HG03575 (cell line): Measurements from ENCODE around the gene ICAM3.

ENCODE experiments used
- ATAC-seq: cut with Tn5 transposase; IDR thresholded peaks from one replicate; pipeline ENCODE4 v1.9.1; 2021; ENCODE audit not compliant: unreplicated experiment, insufficient number of reproducible peaks, low FRiP score; ENCODE audit errors: extremely low read depth

ICAM3 gene

GRCh38 chr19:10321874-10322835 lies 17.3 kb downstream of the ICAM3 start:
- no peak for ATAC-seq

- ATAC-seq, result no peak
Observed at GRCh38 chr19:10321417-10321797, 18.0 kb downstream of the ICAM3 start.

DNA sequence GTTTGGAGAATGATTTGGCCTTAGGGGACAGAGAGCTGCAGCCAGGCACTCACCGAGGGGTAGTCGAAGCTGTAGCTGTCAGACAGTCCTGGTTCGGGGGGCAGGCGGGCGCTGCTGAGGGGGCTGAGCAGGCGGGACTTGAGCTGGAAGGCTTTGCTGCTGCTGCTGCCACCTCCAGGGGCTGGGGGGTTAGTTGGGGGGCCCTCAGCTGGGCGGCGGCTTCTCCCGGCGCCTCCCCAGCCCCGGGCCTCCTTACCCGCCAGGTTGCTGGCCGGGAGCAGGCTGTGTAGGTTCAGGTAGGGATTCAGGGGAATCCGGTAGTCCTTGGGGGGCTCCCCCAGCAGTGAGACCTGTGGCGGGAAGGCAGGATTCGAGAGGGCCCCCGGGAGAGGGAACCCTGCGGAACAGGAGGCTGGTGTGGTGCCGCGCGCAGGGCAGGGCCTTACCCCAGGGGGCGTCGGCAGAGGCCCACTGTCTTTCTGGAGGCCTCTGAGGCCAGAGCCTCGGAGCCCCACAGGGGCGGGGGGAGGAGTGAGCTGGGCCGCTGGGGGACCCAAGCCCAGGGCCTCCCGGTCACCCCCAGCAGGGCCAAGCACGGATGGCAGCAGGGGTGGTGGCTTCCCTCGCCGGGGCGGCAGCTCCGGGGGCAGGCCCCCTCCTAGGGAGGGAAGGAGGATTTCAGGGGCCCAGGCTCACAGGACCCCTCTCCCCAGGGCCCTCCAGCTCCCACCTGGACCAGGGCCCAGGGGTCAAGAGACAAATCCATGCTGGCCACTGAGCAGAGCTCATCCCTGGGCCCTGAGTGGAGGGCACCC lies 18.6 kb downstream of the ICAM3 start:
- no peak for ATAC-seq

- ATAC-seq, result no peak
Observed at GRCh38 chr19:10318807-10319682, 20.4 kb downstream of the ICAM3 start.

DNA sequence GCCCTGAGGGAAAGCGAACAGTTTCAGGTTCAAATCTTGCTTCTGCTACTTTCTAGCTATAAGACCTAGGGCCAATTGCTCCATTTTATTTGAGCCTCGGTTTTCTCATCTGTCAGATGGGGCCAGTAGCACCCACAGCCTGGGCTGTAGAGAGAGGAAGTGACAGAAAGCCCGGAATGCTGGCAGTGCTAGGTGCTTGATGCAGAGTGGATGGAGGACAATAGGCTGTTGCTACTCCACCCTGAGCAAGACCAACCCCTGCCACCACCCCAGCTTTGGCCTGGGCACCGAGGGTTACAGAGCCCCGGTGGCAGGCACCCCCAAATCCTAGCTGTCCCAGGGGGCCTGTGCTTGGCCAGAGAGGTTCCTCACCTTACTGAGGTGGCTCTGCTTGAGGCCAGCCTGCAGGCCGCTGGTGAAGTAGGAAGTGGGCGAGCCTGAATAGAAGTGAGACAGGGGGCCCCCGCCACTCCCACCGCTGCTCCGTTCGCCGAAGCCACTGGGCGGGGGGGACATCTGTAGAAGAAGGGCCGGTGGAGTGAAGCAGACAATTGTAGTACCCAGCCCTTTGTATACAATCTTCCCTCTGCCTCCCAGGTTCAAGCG lies 21.5 kb downstream of the ICAM3 start:
- ATAC-seq, result no peak

DNA sequence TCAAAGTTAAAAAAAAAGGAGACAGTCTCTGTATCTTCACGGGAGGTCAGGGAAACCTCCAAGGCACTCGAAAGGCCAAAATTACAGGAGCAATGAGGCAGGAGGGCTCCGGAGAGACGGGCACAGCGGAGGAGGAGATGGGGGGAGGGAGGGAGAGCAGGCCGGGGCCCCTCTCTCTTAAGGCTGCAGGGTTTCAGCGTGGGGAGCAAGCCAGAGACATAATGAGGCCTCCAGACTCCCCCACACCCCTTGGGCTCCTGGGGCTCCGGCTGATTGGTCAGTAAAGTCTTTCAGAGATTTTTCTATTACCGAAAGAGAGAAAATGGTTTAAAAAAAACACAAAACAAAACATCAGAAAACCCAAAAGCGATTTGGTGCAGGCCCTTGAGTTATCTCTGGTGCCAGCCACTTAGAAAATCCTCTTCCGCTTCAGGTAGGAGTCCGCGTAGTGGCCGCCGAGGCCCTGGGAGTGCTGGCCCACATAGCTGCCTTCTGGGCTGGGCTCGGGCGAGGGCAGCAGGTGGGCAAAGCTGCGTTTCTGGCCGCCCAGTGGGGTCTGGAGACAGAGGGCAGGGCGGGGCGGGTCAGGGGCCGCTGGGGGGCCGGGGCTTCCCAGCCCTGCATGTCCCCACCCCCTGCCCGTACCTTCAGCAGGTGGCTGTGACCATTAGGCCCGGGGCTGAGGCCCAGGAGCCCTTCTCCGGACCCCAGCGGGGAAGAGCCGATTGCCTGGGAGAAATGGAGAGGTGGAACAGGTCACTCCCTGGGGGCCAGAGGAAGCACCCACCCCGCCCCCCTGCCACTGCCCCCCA lies 22.2 kb downstream of the ICAM3 start:
- ATAC-seq, result no peak

DNA sequence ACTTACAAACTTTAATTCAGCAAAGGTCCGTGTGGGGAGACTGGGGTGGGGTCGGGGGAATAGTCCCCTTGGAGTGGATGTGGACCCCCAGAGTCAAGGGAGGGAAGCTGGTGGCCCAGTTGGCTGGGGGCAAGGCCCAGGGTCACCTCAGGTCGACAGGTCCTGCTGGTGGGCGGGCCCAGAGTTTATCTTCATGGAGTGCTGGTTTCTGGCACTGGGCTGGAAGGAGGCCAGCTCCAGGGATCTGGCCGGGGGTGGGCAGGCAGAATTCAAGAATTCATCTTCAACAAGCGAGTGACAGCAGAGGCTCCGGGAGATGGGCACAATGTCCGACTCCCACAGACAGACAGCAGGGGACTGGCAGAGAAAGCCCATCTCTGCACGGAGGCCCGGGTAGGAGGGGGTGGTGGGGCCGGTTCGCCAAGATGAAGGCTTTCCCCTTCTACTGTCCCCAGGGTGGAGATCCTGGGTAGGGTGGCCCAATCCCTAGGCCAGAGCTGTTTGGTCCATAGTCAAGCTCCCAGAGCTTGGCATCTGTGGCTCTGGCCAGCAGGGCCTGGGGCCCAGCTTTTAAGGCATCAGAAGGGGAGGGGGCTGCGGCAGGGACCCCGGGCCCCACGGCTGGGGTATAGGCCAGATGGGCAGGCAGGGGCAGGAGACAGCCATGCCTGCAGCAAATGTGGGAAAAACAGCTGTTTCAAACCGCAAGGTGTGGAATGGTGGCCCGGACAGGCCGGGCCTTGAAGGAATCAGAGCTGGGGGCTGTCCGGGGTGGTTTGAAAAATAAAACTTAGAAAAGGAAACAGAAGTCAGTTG lies 23.0 kb downstream of the ICAM3 start:
- ATAC-seq, result no peak

DNA sequence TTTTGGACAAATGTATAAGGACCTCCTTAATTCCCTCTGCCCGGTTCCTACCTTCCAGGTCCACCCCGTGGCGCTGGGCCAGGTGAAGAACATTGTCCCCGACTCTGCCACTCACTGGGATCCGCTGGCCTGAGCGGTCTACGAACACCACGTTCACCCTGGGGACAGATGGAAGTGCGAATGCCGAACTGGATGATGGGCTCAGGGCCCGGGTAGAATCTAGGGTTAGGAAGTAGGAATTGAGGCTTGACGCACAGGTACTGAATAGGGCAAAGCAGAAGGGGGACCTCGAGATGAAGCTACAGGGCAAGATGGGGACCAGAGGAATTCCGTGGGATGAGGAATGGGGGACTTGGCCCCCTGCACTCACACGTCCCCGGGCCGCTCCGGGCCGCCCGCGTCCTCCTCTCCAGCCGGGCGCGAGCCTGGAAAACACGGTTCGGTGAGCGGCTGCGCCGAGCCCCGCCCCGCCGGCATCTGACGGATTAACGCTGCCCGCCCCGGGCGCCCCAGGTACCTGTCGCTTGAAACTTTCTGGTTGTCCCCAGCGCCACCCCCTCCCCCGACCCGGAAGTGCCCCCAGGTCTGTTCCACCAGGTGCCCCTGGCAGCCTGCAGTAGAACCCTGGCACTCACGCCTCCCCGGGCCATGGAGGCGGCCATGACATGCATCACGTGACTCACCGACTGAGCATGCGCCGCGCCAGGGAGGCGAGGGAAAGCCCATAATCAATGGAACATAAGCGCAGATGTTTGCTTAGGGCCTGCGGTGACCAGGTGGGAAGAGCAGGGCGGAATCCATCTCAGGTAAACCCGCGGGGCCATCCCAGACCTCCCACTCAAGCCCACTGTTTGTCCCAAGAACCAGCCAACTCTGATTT lies 23.8 kb downstream of the ICAM3 start, which contains the start of gene FDX2:
Gene FDX2, minus strand, starts transcription at position 681 of the 880 bp plus-strand sequence. Its CDS starts 19 bp downstream, at position 662.
- ATAC-seq, result no peak

DNA sequence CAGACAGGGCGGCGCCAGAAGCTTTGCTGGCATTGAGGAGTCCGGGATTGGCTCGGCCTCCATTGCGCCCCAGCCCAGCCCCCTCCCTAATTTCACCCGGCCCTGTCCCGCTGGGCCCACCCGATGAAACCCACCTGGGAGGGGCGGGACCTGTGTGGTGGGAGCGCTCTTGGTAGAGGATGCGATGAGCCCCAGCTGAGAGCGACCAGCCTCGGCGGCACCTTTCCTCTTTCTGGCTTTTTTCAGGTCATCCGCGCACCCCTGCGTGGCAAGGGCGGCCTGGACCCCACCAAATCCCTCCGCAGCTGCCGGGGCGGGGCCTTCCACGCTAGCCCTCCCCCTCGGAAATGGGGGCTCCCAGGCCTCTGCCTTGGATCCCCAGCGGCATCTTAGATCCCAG lies 30.0 kb downstream of the ICAM3 start, which contains the start of gene ZGLP1:
Gene ZGLP1, minus strand, starts transcription at position 393 of the 400 bp plus-strand sequence.
- ATAC-seq, result no peak

DNA sequence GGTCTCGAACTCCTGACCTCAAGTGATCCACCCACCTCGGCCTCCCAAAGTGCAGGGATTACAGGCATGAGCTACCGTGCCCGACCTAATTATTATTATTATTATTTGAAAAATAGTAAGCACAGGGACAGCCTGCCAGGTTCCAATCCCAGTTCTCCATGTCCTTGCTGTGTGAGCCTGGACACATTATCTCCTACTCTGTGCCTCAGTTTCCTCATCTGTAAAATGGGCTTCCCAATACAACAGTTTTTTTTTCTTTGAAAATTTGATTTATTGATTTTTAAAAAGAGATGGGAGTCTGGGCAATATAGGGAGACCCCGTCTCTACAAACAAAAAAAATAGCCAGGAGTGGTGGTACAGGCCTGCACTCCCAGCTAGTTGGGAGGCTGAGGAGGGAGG lies 33.1 kb downstream of the ICAM3 start:
- no peak for ATAC-seq

DNA sequence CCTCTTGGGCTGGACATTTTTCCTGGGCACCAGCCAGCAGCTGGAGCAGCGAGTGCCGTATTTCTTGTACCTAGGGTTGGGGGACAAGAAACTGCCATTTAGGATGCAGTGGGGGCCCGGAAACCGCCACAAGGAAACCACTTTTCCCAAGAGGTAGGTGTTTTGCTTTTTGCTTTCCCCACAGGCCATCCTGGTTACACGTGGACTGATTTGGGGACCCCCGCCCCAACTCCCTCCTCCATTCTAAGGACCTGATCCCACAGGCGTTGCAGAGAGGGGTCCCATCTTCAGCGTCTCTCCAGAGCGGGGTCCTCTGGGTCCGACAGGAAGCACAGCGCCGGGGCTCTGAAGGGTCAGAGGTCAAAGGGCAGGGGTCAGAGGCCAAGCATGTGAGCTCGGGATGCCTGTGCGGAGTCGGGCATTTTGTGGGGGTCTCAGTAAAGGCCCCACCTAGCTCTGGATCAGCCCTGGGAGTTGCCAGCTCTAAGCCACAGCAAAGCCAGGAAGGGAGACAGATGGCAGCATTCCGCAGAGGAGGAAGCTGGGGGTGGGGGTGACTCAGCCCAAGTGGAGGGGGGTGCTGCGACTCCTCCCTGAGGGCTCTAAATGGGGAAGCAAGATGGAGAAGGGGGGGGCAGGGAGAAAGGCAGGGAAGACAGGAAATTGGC lies 34.2 kb downstream of the ICAM3 start:
- ATAC-seq, result no peak

DNA sequence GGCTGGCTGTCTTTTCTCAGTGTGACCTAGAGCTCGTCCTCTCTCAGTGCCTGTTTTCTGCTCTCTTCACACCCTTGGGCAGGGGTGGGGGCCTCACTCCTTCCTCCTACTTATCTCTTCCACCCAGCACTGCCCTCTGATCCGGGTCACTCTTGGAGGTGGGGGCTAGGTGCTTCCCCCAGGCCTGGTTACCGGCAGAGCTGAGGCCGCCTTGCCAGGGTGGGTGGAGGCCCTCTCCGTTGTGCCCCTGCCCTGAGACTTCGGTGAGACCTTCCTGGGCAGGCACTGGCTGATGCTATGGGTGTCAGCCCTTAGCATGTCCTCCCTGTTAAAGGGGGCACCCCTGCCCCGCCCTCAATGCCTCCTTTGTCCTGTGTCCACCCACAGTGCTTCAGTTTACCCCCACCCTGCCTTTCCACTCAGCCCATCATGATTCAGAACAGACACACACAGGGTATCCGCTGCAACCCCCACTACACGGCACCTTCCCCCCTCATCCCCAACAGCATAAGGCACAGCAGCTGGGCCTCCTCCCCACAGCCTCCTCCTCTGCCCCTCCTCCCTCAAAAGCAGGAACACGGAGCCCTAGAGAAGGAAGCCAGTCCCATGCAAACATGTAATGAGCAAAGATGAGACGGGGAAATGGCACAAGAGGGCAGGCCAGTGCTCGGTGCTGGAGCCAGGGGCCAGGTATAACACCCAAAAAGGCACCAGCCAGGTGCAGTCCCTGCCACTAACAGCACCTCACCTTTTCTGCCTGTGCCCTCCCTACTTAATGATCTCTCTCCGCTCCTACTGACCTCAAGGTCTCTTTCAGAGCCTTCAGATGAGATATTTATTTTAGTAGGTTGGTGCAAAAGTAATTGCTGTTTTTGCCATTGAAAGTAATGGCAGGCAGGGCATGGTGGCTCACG lies 39.6 kb downstream of the ICAM3 start:
- ATAC-seq, result no peak

DNA sequence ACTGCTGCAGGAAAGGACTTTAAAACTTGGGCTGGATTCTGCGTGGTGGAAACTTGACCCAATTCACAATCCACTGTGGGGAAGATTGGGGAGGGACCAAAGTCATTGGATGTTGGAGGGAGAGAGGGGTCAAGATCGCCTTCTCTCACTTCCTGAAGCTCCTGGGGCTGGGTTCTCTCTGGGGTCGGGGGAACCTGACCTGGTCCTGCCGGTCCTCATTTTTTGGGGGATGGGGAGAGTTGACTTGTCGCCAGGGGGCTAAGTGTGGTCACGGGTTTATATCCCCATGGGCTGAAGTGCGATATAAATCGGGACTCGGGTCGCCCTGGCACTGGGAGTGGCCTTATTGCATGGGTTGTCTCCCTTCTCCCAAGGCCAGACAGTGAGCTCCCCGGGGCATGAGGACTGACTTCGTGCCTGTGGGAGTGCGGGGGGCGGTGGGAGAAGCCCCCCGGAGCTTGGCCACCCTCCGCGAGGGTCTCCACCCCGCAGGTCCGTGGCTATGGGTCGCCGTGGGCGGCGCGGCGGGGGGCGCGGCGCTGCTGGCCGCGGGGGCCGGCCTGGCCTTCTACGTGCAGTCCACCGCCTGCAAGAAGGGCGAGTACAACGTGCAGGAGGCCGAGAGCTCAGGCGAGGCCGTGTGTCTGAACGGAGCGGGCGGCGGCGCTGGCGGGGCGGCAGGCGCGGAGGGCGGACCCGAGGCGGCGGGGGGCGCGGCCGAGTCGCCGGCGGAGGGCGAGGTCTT lies 43.4 kb downstream of the ICAM3 start:
- no peak for ATAC-seq

DNA sequence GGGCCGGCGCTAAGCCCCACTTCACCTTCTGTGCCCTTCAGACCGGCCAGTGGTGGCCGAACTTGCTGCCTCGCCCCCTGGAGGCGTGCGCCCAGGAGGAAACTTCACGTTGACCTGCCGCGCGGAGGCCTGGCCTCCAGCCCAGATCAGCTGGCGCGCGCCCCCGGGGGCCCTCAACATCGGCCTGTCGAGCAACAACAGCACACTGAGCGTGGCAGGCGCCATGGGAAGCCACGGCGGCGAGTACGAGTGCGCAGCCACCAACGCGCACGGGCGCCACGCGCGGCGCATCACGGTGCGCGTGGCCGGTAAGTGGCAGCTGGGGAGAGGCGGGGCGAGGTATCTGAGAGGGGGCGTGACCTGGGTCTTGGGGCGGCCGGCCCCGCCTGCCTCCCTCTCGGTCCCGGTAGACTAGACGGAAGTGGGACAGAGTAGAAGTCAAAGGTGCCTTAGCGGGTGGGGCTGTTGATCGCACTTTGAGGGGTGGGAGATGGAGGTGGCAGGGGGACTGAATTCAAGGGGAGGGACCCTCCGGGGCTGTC lies 44.0 kb downstream of the ICAM3 start:
- no peak for ATAC-seq
